ENCODE data around the gene BSND.
"Not testable (repeated sequence)": the region's sequence is repeated elsewhere in the genome, so short reads cannot be mapped to it uniquely, and the experiment has no call there.

GRCh38 chr1:55031098-55031497, 32.4 kb downstream of the BSND start:
- not testable (repeated sequence) for TF ChIP-seq CTCF (optimal IDR thresholded peaks at IDR 0.05 in 1 of 3, IDR thresholded peaks at IDR 0.05 in 1 of 3, conservative IDR thresholded peaks at IDR 0.05 in 1 of 3; ENCODE audit: extremely low read depth in 1 of 3, insufficient read depth in 2 of 3, low read length in 3 of 3); EZH2 (IDR thresholded peaks at IDR 0.05; ENCODE audit: low read length)
